Activated gamma-delta T cell treated with anti-CD3 and anti-CD28 coated beads, Interleukin-2, amount 50 U/mL, for 16 hours (primary cell): ENCODE measurements around the gene RCOR1.
A peak's percentile ranks its signal among the peaks of the same experiment; 100 is the strongest.

Source experiments
- DNase-seq: peaks from one replicate; pipeline ENCODE4 v3.0.0-alpha.2; 2020; ENCODE audit warnings: low read depth

RCOR1 gene

DNA sequence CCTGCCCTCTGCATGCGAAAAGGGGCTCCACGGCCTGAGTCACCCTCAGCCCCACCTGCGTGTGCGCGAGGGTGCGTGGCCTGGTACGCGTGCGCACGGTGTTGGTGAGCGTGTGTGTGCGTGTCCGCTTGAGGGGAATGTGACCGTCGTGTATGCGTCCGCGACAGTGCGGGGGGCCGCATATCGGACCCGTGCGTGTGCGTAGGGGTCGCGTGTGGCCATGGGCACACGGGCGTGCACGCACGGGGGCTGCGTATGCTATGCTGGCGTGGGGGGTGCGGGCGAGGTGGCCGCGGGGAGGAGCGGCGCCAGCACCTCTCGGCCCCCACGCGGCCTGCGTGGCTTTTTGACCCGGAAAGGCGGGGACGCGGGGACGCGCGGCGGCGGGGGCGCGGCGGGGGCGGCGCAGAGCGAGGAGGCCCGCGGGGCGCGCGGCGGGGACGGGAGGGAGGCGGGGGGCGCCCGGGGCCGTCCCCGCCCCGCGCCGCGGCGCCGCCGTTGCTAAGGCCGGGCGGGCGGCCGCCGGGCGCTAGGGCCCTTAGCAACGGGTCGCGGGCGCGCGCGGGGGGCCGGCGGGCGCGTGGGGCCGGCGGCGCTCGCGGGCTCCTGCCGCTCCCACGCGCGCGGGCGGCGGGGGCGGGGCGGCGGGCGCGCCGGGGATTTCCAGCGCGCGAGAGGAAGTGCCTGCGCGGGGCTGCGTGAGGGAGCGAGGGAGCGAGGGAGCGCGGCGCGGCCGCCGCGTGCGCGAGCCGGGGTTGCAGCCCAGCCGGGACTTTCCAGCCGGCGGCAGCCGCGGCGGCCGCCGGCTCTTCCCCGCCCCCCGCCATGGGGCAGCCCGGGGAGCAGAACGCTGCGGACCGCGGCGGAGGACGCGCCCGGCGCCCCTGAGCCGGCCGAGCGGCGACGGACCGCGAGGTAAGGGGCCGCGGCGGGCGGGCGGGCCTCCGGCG lies 184.6 kb downstream of the RCOR1 start, which contains the start of gene TRAF3:
Gene TRAF3 (plus strand): TSS at position 689 of the 950 bp plus-strand sequence. CDS start 92,753 bp downstream, outside the sequence.
- DNase-seq, result peak; percentile 80

DNA sequence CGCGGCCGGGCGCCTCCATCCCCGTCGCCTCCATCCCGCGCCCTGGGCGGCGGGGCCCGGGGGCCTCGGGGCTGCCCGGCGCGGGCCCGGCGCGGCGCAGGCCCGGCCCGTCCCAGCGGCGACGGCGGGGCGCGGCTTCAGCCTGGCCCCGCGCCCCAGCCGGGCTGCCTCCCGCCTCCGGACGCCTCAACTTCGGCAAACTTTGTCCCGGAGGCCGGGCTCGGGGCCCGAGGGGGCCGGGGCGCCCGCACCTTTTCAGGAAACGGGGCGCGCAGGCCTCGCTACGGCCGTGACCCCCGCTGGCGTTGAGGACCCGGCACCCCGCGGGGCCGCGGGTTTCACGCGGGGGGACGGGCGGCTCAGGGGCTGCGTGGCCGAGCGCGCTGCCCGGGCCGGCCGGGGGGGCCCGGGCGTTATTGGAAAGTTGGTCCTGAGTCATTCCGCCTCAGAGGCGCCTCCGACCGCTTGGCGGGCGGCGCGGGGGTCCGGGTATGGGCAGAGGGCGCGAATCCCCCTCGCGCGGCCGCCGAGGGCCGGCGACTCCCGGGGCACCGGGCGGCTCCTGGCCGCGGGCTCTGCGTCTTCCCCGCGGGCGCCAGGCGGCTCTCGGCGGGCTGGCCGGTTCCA lies 185.4 kb downstream of the RCOR1 start:
- DNase-seq, result no peak

DNA sequence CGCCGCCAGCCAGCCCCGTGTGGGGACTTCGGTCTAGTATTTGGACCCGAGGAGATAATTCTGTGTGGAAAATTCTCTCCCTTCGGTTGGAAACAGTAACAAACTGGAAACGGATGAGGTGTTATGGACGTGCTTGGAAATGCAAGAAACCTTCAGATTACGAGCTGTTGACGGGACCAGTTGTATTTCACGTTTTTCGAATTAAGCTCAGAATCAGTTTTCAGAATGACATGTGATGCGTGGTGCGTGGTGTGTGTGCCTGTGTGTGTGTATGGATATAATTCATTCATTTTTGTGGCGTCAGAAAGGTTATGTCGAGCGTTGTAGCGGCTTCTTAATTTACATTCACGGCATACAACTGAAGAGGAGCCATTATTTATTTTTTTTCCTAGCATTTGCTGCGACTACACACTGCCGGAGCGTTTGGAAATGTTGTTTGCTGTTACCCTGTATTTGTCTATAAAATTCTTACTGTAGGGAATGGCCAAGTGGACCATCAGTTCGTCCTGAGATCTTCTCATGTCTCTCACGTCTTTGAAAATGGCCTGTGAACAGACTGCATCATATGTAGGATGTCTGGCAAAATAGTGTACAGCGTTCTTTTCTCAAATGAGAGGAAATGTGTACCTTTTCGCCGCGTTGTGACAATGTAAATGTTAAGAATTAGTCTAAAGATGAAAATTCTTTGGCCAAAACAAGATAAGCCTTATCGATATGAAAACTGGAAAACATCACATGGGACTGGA lies 186.1 kb downstream of the RCOR1 start:
- no peak for DNase-seq

DNA sequence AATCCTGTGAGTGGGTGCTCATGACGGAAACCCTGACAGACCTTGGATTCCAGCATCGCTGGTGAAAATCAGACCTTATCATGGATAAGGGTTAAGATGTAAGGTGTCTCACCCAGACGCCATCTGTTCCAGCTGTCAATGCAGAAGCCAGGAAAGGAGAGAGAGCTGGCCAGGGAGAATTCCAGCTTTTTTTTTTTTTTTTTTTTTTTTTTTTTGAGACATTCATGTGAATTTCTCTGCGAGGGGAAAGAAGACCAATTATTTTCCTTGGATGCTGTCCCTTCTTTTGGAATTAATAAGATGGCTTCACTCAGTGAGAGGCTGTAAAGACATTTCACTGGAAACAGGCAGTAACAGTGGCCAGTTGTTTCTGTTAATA lies 186.6 kb downstream of the RCOR1 start:
- DNase-seq, result no peak

DNA sequence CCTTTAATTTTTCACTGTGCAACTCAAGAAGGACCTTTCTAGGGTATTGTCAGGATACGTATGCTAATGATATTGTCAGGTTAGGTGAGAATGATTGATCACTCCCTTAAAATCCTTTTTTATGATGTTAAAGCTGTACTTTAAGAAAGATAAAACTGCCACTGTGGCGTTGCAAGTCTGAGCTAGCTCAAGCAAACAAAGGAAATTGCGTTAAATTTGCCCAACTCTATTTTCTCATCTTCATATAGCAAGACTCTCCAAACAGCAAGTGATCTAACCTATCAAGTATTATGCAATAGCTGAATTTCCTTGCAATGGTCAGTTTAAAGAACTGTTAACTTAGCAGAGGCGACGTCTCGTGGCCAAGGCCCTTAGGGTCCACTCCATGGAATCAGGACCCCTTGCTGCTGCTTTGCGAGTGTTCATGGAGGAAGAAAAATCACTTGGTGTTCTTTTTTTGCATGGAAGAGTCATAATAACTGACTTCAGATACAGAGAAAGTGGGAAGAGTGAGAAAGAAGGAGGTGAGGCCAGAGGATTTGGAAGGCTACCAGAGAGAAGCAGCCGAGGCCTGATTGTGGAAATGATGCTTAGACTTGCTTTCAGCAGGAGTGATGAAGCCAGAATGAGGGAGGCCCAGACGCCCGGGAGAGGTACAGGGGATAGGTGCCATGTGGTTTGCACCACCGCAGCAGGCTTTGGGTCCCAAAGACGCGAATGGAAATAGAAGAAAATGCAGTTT lies 187.3 kb downstream of the RCOR1 start:
- no peak for DNase-seq
